Measurements from ENCODE around the gene GAS7. TPM values are rescaled to one million over a fixed set of nuclear protein-coding genes. Genes with fewer than 3 reads are reported as not detected.

Gene GAS7
- total and polyA plus RNA-seq, 2 experiments from 2014 or later, result 1.9 to 10.7 TPM

GRCh38 chr17:9898812-9899211, 299.6 kb downstream of the GAS7 start (continued):
- TF ChIP-seq REST (IDR thresholded peaks at IDR 0.05; ENCODE audit: unreplicated experiment), result no peak
- TF ChIP-seq ETS1 (IDR thresholded peaks at IDR 0.05), result no peak
- no peak for TF ChIP-seq NANOG (IDR thresholded peaks at IDR 0.05; ENCODE audit: borderline replicate concordance)
- TF ChIP-seq CREB1 (CRISPR knock-in tag; IDR thresholded peaks at IDR 0.05; ENCODE audit: low read depth), result no peak
- TF ChIP-seq JUNB (IDR thresholded peaks at IDR 0.05; ENCODE audit: unreplicated experiment), result no peak
- no peak for TF ChIP-seq EZH2phosphoT487 (IDR thresholded peaks at IDR 0.05; ENCODE audit: unreplicated experiment)
- TF ChIP-seq ZNF114 (CRISPR knock-in tag; IDR thresholded peaks at IDR 0.05), result no peak

GRCh38 chr17:9897372-9897968, 300.9 kb downstream of the GAS7 start:
- no peaks in the 10 kb centered on the region for H3K79me2 ChIP-seq (replicated peaks; ENCODE audit: insufficient read depth)
- H3K36me3 ChIP-seq (ENCODE audit: insufficient read depth), result no peaks in the 10 kb centered on the region; the same call in 1 of the 2 replicates
- ATAC-seq (no peak), DNase-seq (ENCODE audit: low spot score) (no peak)
- no peaks in the 10 kb centered on the region for H4K20me1 ChIP-seq (replicated peaks; ENCODE audit: insufficient read depth)
- Mint-ChIP-seq H3K27ac (no peak overlapping the region), H3K36me3 (ENCODE audit: low read depth) (no peaks in the 10 kb centered on the region), H3K4me3 (no peak overlapping the region), H3K9me3 (no peaks in the 10 kb centered on the region), H3K27me3 (ENCODE audit: insufficient read depth, low read depth, poor library complexity) (peaks cover 6% of the 10 kb centered on the region), H3K4me1 (peaks cover 6% of the 10 kb centered on the region)
- H2AFZ ChIP-seq, result no peak overlapping the region
- H3K27ac ChIP-seq (ENCODE audit: low read depth), result no peak overlapping the region
- no peaks in the 10 kb centered on the region for H3F3A ChIP-seq (replicated peaks; ENCODE audit: low read depth)
- H3K4me1 ChIP-seq (ENCODE audit: insufficient read depth), result no peaks in the 10 kb centered on the region
- no peak overlapping the region for H3K4me3 ChIP-seq
- H3K4me2 ChIP-seq, result no peak overlapping the region
- H3K9me2 ChIP-seq (ENCODE audit: insufficient read depth), result no peaks in the 10 kb centered on the region
- no peaks in the 10 kb centered on the region for H3K27me3 ChIP-seq (ENCODE audit: insufficient read depth)
- TF ChIP-seq CTCF (conservative IDR thresholded peaks at IDR 0.05; ENCODE audit: low read depth in 2 of 2), result no peak
- TF ChIP-seq ZNF462 (CRISPR knock-in tag; IDR thresholded peaks at IDR 0.05), result no peak
- no peak for TF ChIP-seq ZNF114 (CRISPR knock-in tag; IDR thresholded peaks at IDR 0.05)
- no peak for TF ChIP-seq EZH2 (IDR thresholded peaks at IDR 0.05; ENCODE audit: low read depth, unreplicated experiment)
- no peak for TF ChIP-seq ZNF331 (CRISPR knock-in tag; IDR thresholded peaks at IDR 0.05; ENCODE audit: low read depth)
- no peak for TF ChIP-seq JUNB (IDR thresholded peaks at IDR 0.05; ENCODE audit: unreplicated experiment)
